ENCODE results near the gene FAM3C.

GRCh38 chr7:121420976-121421375, 24.9 kb upstream of the FAM3C start:
- no peak for TF ChIP-seq RAD21 (IDR thresholded peaks at IDR 0.05 in 1 of 2, conservative IDR thresholded peaks at IDR 0.05 in 1 of 2; ENCODE audit: low read depth in 2 of 2, low read length in 2 of 2)
- no peak for TF ChIP-seq POLR2A (IDR thresholded peaks at IDR 0.05; ENCODE audit: control extremely low read depth in 1 of 2, low read depth in 2 of 2, low read length in 2 of 2)
- TF ChIP-seq POLR2AphosphoS5 (IDR thresholded peaks at IDR 0.05; ENCODE audit: low read depth, low read length), result no peak
- TF ChIP-seq YY1 (IDR thresholded peaks at IDR 0.05; ENCODE audit: low read depth, low read length), result no peak
- TF ChIP-seq CHD2 (IDR thresholded peaks at IDR 0.05; ENCODE audit: low read length), result no peak
- TF ChIP-seq CTCF (IDR thresholded peaks at IDR 0.05; ENCODE audit: control extremely low read depth in 1 of 3, insufficient read depth in 1 of 3, low read depth in 1 of 3, low read length in 3 of 3), result no peak
- no peak for TF ChIP-seq GTF2F1 (IDR thresholded peaks at IDR 0.05; ENCODE audit: borderline replicate concordance, low read depth, low read length)
- no peak for TF ChIP-seq CEBPB (IDR thresholded peaks at IDR 0.05; ENCODE audit: low read depth, low read length)
